Measurements from ENCODE around the gene P2RX1. TPM values are rescaled to one million over a fixed set of nuclear protein-coding genes. Genes with fewer than 3 reads are reported as not detected.
"Not testable (repeated sequence)": the region's sequence is repeated elsewhere in the genome, so short reads cannot be mapped to it uniquely, and the experiment has no call there.

The P2RX1 gene
- total RNA-seq, 1 donor from 2014 or later = 1.6 TPM

DNA sequence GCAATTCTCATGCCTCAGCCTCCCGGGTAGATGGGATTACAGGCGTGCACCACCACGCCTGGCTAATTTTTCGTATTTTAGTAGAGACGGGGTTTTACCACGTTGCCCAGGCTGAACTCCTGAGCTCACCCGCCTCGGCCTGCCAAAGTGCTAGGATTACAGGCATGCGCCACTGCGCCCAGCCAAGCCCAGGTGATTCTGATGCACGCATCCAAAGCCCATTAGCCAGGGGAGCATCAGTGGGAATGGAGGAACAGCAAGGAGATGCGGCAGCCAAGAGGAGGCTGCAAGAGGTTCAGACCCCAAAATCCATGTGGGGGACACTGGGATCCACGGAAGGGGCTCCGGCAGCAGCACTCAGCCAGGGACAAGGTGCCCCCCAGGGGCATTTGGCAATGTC, 35.9 kb upstream of the P2RX1 start:
- Histone ChIP-seq H3K27me3 (ENCODE audit: control insufficient read depth in 3 of 3, insufficient read depth in 3 of 3, low read length in 3 of 3) (no peaks in the 10 kb centered on the region), H3K4me1 (ENCODE audit: control insufficient read depth in 3 of 3, insufficient read depth in 3 of 3, low read length in 3 of 3) (peaks cover 0 to 2% (median 0%) of the 10 kb centered on the region in 3 donors), H3K9ac (ENCODE audit: low read depth in 1 of 3, low read length in 3 of 3) (no peak overlapping the region), H3K9me3 (ENCODE audit: control insufficient read depth in 3 of 3, low read length in 3 of 3) (no peaks in the 10 kb centered on the region), H3K27ac (ENCODE audit: low read depth, low read length) (no peak overlapping the region), H3K4me3 (ENCODE audit: low read length in 3 of 3) (no peak overlapping the region), H3K36me3 (ENCODE audit: control insufficient read depth in 3 of 3, insufficient read depth in 3 of 3, low read length in 3 of 3) (no peaks in the 10 kb centered on the region)

DNA sequence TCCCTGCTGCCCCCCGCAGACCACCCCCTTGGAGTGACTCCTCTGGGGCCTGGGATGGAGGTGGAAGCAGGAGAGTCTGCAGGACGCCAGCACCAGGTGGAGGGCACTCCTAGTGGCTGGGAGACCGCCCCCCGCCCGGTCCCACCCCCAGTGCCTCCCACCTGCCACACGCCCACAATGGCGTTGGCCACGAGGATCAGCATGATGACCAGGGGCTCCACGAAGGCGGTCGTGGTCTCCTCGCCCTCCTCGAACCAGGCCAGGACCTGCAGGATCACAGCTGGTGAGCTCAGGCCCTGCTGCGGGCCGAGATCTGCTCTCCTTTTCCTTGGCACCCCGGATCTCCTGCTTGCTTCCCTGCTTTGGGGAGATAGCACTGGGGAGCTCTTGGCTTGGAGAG, 35.2 kb upstream of the P2RX1 start:
- no peak overlapping the region for H3K9ac ChIP-seq (ENCODE audit: low read depth in 1 of 3, low read length in 3 of 3)
- no peak overlapping the region for H3K4me3 ChIP-seq (ENCODE audit: low read length in 3 of 3)
- no peaks in the 10 kb centered on the region for H3K36me3 ChIP-seq (ENCODE audit: control insufficient read depth in 3 of 3, insufficient read depth in 3 of 3, low read length in 3 of 3)
- no peaks in the 10 kb centered on the region for H3K27me3 ChIP-seq (ENCODE audit: control insufficient read depth in 3 of 3, insufficient read depth in 3 of 3, low read length in 3 of 3)
- H3K9me3 ChIP-seq (ENCODE audit: control insufficient read depth in 3 of 3, low read length in 3 of 3) = no peaks in the 10 kb centered on the region
- H3K27ac ChIP-seq (ENCODE audit: low read depth, low read length) = no peak overlapping the region
- H3K4me1 ChIP-seq (ENCODE audit: control insufficient read depth in 3 of 3, insufficient read depth in 3 of 3, low read length in 3 of 3) = peaks cover 0 to 2% (median 0%) of the 10 kb centered on the region in 3 donors

DNA sequence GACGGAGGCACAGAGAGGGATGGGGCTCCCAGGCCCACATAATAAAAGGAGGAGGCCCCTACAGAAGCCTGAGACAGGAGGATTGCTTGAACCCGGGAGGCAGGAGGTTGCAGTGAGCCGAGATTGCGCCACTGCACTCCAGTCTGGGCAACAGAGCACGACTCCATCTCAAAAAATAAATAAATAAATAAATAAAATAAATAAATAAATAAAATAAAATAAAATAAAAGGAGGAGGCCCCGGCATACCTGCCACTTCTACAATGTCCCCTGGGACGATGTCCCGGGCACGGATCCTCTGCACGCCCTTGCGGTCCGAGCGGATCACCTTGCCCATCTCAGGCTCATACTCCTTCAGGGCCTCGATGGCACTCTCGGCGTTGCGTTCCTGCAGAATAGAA, 34.7 kb upstream of the P2RX1 start:
- Histone ChIP-seq H3K27me3 (ENCODE audit: control insufficient read depth in 3 of 3, insufficient read depth in 3 of 3, low read length in 3 of 3) (no peaks in the 10 kb centered on the region), H3K36me3 (ENCODE audit: control insufficient read depth in 3 of 3, insufficient read depth in 3 of 3, low read length in 3 of 3) (no peaks in the 10 kb centered on the region), H3K4me1 (ENCODE audit: control insufficient read depth in 3 of 3, insufficient read depth in 3 of 3, low read length in 3 of 3) (peaks cover 0 to 2% (median 0%) of the 10 kb centered on the region in 3 donors), H3K9me3 (ENCODE audit: control insufficient read depth in 3 of 3, low read length in 3 of 3) (no peaks in the 10 kb centered on the region), H3K9ac (ENCODE audit: low read depth in 1 of 3, low read length in 3 of 3) (no peak overlapping the region), H3K27ac (ENCODE audit: low read depth, low read length) (no peak overlapping the region), H3K4me3 (ENCODE audit: low read length in 3 of 3) (no peak overlapping the region)

DNA sequence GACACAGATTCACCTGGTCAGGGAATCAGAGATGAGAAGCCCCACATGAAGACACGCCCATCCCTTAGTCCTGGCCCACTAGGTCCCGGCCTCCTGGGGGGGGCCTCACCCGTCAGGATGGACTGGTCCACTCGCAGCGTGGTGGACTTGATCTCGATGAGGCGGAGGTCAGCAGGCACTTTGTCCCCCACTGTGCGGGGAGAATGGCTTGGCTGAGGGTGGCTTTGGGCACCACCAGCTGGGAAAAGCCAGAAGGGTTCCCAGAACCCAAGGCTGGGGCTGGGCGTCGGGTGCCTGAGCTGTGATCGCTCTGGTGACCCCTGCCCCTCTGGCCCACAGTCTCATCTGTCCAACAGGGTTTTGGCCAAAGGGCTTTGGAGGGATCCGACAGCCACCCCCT, 34.3 kb upstream of the P2RX1 start:
- H3K27ac ChIP-seq (ENCODE audit: low read depth, low read length) = no peak overlapping the region
- H3K36me3 ChIP-seq (ENCODE audit: control insufficient read depth in 3 of 3, insufficient read depth in 3 of 3, low read length in 3 of 3) = no peaks in the 10 kb centered on the region
- H3K27me3 ChIP-seq (ENCODE audit: control insufficient read depth in 3 of 3, insufficient read depth in 3 of 3, low read length in 3 of 3) = no peaks in the 10 kb centered on the region
- H3K9me3 ChIP-seq (ENCODE audit: control insufficient read depth in 3 of 3, low read length in 3 of 3) = no peaks in the 10 kb centered on the region
- peaks cover 0 to 2% (median 0%) of the 10 kb centered on the region in 3 donors for H3K4me1 ChIP-seq (ENCODE audit: control insufficient read depth in 3 of 3, insufficient read depth in 3 of 3, low read length in 3 of 3)
- H3K9ac ChIP-seq (ENCODE audit: low read depth in 1 of 3, low read length in 3 of 3) = no peak overlapping the region
- H3K4me3 ChIP-seq (ENCODE audit: low read length in 3 of 3) = no peak overlapping the region

DNA sequence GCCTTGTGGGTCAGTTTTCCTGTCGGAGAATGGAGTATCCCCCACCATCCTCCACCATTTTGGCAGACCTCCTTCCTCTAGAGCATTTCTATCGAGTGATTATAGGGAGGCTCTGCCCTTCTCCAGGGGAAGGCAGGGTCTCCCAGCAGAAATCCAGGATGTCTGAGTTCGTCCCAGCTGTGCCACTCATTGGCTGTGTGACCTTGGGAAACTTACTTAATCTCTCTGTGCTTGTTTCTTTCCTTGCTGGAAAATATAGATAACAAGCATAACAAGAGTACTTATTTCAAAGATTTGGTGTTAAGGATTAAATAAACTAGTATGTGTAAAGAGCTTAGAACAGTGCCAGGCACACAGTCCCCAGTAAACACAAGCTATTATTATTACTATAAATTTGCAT, 33.2 kb upstream of the P2RX1 start:
- no peaks in the 10 kb centered on the region for H3K27me3 ChIP-seq (ENCODE audit: control insufficient read depth in 3 of 3, insufficient read depth in 3 of 3, low read length in 3 of 3)
- no peaks in the 10 kb centered on the region for H3K36me3 ChIP-seq (ENCODE audit: control insufficient read depth in 3 of 3, insufficient read depth in 3 of 3, low read length in 3 of 3)
- no peak overlapping the region for H3K9ac ChIP-seq (ENCODE audit: low read depth in 1 of 3, low read length in 3 of 3)
- H3K27ac ChIP-seq (ENCODE audit: low read depth, low read length) = no peak overlapping the region
- H3K4me1 ChIP-seq (ENCODE audit: control insufficient read depth in 3 of 3, insufficient read depth in 3 of 3, low read length in 3 of 3) = peaks cover 1 to 2% (median 2%) of the 10 kb centered on the region in 3 donors
- no peaks in the 10 kb centered on the region for H3K9me3 ChIP-seq (ENCODE audit: control insufficient read depth in 3 of 3, low read length in 3 of 3)
- no peak overlapping the region for H3K4me3 ChIP-seq (ENCODE audit: low read length in 3 of 3)

DNA sequence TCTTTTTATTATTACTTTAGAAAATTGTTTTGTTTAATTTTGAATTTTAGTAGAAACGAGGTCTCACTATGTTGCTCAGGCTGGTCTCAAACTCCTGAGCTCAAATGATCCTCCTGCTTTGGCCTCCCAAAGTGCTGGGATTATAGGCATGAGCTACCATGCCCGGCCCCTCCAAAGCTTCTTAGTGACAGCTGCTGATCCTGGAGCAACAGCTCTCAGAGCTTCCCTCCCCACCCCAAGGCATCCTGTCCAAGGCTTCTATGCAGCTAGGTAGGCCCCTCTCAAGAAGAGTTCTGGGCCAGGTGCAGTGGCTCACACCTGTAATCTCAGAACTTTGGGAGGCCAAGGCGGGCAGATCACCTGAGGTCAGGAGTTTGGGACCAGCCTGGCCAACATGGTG, 32.3 kb upstream of the P2RX1 start:
- not testable (repeated sequence) for H3K9me3 ChIP-seq (ENCODE audit: control insufficient read depth in 3 of 3, low read length in 3 of 3); H3K9ac ChIP-seq (ENCODE audit: low read depth in 1 of 3, low read length in 3 of 3); H3K27ac ChIP-seq (ENCODE audit: low read depth, low read length); H3K4me3 ChIP-seq (ENCODE audit: low read length in 3 of 3); H3K27me3 ChIP-seq (ENCODE audit: control insufficient read depth in 3 of 3, insufficient read depth in 3 of 3, low read length in 3 of 3); H3K36me3 ChIP-seq (ENCODE audit: control insufficient read depth in 3 of 3, insufficient read depth in 3 of 3, low read length in 3 of 3)
- peaks cover 8 to 11% (median 9%) of the 10 kb centered on the region in 3 donors for H3K4me1 ChIP-seq (ENCODE audit: control insufficient read depth in 3 of 3, insufficient read depth in 3 of 3, low read length in 3 of 3)

DNA sequence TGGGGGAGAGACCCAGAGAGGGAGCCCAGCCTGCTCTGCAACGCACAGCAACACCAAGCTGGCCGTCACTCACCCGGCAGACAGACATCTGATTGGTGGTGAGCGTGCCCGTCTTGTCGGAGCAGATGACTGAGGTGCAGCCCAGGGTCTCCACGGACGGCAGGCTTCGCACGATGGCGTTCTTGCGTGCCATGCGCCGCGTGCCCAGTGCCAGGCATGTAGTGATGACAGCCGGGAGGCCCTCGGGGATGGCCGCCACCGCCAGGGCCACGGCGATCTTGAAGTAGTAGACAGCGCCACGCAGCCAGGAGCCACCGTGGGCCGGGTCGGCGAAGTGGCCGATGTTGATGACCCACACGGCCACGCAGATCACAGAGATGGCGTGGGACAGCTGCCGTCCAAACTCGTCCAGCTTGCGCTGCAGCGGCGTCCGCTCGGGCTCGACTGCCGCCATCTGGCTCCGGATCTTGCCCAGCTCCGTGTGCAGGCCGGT, 31.1 kb upstream of the P2RX1 start:
- no peak overlapping the region for H3K9ac ChIP-seq (ENCODE audit: low read depth in 1 of 3, low read length in 3 of 3)
- H3K9me3 ChIP-seq (ENCODE audit: control insufficient read depth in 3 of 3, low read length in 3 of 3) = no peaks in the 10 kb centered on the region
- H3K27ac ChIP-seq (ENCODE audit: low read depth, low read length) = no peak overlapping the region
- no peaks in the 10 kb centered on the region for H3K36me3 ChIP-seq (ENCODE audit: control insufficient read depth in 3 of 3, insufficient read depth in 3 of 3, low read length in 3 of 3)
- peaks cover 8 to 15% (median 9%) of the 10 kb centered on the region in 3 donors for H3K4me1 ChIP-seq (ENCODE audit: control insufficient read depth in 3 of 3, insufficient read depth in 3 of 3, low read length in 3 of 3)
- no peaks in the 10 kb centered on the region for H3K27me3 ChIP-seq (ENCODE audit: control insufficient read depth in 3 of 3, insufficient read depth in 3 of 3, low read length in 3 of 3)
- no peak overlapping the region for H3K4me3 ChIP-seq (ENCODE audit: low read length in 3 of 3)

DNA sequence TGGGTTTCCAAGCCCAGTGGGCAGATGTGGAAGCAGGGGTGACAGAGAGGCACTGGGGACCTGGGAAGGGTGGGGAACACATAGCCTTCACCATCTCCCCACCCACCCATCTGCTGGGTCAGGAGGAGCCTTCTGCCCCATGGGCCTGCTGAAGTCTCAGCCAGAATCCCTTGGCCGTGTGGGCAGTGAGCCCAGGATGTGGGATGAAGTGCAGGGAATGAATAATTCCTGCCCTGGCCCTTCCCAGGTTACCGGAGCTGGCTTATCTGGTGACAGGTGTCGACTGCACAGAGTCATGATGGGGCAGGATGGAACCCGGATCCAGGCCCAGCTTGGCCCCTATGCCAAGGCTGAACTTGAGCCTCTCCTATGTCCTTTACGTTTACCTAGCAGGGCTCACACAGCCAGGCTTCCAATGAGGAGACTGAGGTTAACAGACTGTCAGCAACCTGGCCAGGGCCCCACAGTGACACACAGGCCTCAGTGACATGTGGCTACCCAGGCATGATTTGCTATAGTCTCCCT, 30.5 kb upstream of the P2RX1 start:
- H3K9ac ChIP-seq (ENCODE audit: low read depth in 1 of 3, low read length in 3 of 3) = no peak overlapping the region
- H3K27ac ChIP-seq (ENCODE audit: low read depth, low read length) = no peak overlapping the region
- no peak overlapping the region for H3K4me3 ChIP-seq (ENCODE audit: low read length in 3 of 3)
- peaks cover 8 to 15% (median 9%) of the 10 kb centered on the region in 3 donors for H3K4me1 ChIP-seq (ENCODE audit: control insufficient read depth in 3 of 3, insufficient read depth in 3 of 3, low read length in 3 of 3)
- no peaks in the 10 kb centered on the region for H3K27me3 ChIP-seq (ENCODE audit: control insufficient read depth in 3 of 3, insufficient read depth in 3 of 3, low read length in 3 of 3)
- no peaks in the 10 kb centered on the region for H3K9me3 ChIP-seq (ENCODE audit: control insufficient read depth in 3 of 3, low read length in 3 of 3)
- no peaks in the 10 kb centered on the region for H3K36me3 ChIP-seq (ENCODE audit: control insufficient read depth in 3 of 3, insufficient read depth in 3 of 3, low read length in 3 of 3)

DNA sequence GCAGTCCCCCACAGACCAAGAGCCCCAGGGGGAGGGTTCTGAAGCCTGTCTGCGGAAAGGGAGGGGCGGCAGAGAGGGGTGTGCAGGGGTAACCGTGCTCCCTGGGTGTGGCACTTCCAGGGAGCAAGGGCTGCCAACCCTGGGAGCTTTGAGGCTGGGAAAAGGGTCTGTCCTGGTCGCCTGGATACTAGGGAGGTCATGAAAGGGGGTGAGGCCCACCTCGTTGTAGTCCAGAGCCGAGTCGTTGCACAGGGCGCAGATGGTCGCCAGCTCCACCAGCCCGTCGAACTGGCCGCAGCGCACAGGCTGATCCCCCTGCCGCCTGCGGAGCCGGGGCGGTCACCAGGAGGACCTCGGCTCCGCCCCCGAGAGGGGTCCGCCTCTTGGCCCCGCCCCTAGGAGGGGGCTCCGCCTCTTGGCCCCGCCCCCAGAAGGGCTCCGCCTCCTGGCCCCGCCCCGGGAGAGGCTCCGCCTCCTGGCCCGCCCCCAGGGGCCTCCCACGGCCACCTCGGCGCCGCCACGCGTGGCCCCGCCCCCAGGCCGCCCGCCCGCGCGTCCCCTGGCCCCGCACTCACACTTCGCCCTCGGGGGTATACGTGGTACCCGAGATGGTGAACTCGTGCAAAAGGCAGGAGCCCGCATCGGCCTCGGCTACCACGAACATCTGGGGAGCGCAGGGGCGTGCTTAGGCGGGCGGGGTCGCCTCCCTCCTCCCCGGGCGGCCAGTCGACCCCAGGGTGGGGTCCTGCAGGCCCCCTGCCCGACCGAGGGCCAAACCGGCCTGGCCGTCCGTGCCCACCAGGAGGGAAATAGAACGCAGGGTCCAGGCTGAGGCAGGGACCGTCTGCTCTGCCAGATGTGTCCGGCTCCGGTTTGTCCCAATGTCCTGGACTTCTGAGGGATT, 28.5 kb upstream of the P2RX1 start:
- peak overlapping the region in 1 of 3 donors; percentile 57 for H3K9ac ChIP-seq (ENCODE audit: low read depth in 1 of 3, low read length in 3 of 3)
- H3K27ac ChIP-seq (ENCODE audit: low read depth, low read length) = no peak overlapping the region
- no peaks in the 10 kb centered on the region for H3K36me3 ChIP-seq (ENCODE audit: control insufficient read depth in 3 of 3, insufficient read depth in 3 of 3, low read length in 3 of 3)
- H3K9me3 ChIP-seq (ENCODE audit: control insufficient read depth in 3 of 3, low read length in 3 of 3) = no peaks in the 10 kb centered on the region
- H3K4me1 ChIP-seq (ENCODE audit: control insufficient read depth in 3 of 3, insufficient read depth in 3 of 3, low read length in 3 of 3) = peaks cover 8 to 15% (median 9%) of the 10 kb centered on the region in 3 donors
- peak overlapping the region; percentile 36 to 63 (median 43) for H3K4me3 ChIP-seq (ENCODE audit: low read length in 3 of 3)
- H3K27me3 ChIP-seq (ENCODE audit: control insufficient read depth in 3 of 3, insufficient read depth in 3 of 3, low read length in 3 of 3) = no peaks in the 10 kb centered on the region

DNA sequence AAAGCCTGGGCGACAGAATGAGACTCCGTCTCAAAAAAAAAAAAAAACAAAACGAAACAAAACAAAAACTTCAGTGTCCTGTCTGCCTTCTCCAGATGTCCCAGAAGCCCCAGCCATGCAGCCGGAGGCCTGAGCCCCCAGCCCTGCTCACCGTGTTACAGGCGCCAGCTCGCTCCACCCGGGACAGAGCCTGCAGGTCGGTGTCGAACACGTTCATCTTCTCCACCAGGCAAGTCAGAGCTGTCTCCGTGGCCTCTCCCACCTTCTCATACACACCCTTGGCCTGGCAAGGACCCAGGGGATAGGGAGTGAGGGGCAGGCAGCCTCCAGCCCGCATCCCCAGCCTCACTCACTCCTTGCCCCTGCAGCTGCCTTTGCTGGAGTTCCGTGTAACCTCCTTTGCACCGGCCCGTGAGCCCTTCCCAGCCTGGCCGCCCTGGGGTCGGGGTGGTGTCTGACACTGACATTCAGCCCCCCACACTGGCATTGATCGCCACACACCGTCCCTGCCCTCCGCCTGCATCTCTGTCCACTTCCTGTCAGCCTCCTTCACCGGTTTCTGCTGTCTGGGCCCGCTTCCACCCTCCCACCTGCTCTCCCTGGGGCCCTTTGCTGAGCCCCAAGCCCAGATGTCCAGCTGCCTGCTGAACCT, 27.1 kb upstream of the P2RX1 start:
- Histone ChIP-seq H3K4me3 (ENCODE audit: low read length in 3 of 3) (no peak overlapping the region), H3K9me3 (ENCODE audit: control insufficient read depth in 3 of 3, low read length in 3 of 3) (no peaks in the 10 kb centered on the region), H3K36me3 (ENCODE audit: control insufficient read depth in 3 of 3, insufficient read depth in 3 of 3, low read length in 3 of 3) (no peaks in the 10 kb centered on the region), H3K4me1 (ENCODE audit: control insufficient read depth in 3 of 3, insufficient read depth in 3 of 3, low read length in 3 of 3) (peaks cover 8 to 15% (median 9%) of the 10 kb centered on the region in 3 donors), H3K27ac (ENCODE audit: low read depth, low read length) (no peak overlapping the region), H3K9ac (ENCODE audit: low read depth in 1 of 3, low read length in 3 of 3) (peak overlapping the region in 1 of 3 donors; percentile 16), H3K27me3 (ENCODE audit: control insufficient read depth in 3 of 3, insufficient read depth in 3 of 3, low read length in 3 of 3) (no peaks in the 10 kb centered on the region)
